Ascending aorta (tissue), 2 donors: ENCODE data around the gene GSTM4. TPM values are rescaled to one million over a fixed set of nuclear protein-coding genes. Genes with fewer than 3 reads are reported as not detected.
A peak's percentile ranks its signal among the peaks of the same experiment; 100 is the strongest.

ENCODE experiments used
- DNase-seq, 2 donors: peaks; one replicate each; pipeline ENCODE4 v3.0.0-alpha.2; 2019; ENCODE audit warnings: low spot score in 2 of 2
- H3K27ac ChIP-seq, 2 donors: fragments of 200-600 bp; sonication (generic); one replicate each; pipeline ENCODE4 v1.5.1; 2016 to 2017; ENCODE audit warnings: mild to moderate bottlenecking in 1 of 2
- H3K27me3 ChIP-seq: fragments of 200-600 bp; sonication (generic); one replicate; pipeline ENCODE4 v1.5.1; 2017
- H3K36me3 ChIP-seq, 2 donors: fragments of 200-600 bp; sonication (generic); one replicate each; pipeline ENCODE4 v1.5.1; 2016
- H3K4me1 ChIP-seq, 2 donors: fragments of 200-600 bp; sonication (generic); one replicate each; pipeline ENCODE4 v1.5.1; 2016 to 2017; ENCODE audit warnings: mild to moderate bottlenecking in 1 of 2
- H3K4me3 ChIP-seq, 2 donors: fragments of 200-600 bp; sonication (generic); one replicate each; pipeline ENCODE4 v1.5.1; 2016 to 2017; ENCODE audit warnings: mild to moderate bottlenecking in 1 of 2
- H3K9me3 ChIP-seq, 2 donors: fragments of 200-600 bp; sonication (generic); one replicate each; pipeline ENCODE4 v1.5.1; 2016
- intact Hi-C: fragments of 100-400 bp; cut with DNase I; formaldehyde crosslinking; loops from one replicate; pipeline ENCODE4 v1.15.1; 2023
- total RNA-seq: library from RNA; depleted of rRNA; stranded (reverse); fragments of >200 nt; gene quantifications from one replicate; pipeline ENCODE4 v1.1.0, GENCODE V29; 2016
- TF ChIP-seq, protein P1 (sequence below), 3 experiments: fragments of 200-600 bp in 2 of 3; fragments of 450-650 bp in 1 of 3; sonication (generic) in 2 of 3; IDR thresholded peaks; one replicate each; pipeline ENCODE4 v1.5.1; 2016 to 2019; ENCODE audit warnings: antibody characterized with exemption in 3 of 3, mild to moderate bottlenecking in 1 of 3, moderate library complexity in 1 of 3

Gene GSTM4
- total RNA-seq, 1 donor from 2014 or later: 27.8 TPM

- TF ChIP-seq, protein P1, sequence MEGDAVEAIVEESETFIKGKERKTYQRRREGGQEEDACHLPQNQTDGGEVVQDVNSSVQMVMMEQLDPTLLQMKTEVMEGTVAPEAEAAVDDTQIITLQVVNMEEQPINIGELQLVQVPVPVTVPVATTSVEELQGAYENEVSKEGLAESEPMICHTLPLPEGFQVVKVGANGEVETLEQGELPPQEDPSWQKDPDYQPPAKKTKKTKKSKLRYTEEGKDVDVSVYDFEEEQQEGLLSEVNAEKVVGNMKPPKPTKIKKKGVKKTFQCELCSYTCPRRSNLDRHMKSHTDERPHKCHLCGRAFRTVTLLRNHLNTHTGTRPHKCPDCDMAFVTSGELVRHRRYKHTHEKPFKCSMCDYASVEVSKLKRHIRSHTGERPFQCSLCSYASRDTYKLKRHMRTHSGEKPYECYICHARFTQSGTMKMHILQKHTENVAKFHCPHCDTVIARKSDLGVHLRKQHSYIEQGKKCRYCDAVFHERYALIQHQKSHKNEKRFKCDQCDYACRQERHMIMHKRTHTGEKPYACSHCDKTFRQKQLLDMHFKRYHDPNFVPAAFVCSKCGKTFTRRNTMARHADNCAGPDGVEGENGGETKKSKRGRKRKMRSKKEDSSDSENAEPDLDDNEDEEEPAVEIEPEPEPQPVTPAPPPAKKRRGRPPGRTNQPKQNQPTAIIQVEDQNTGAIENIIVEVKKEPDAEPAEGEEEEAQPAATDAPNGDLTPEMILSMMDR (IDR thresholded peaks at IDR 0.05): no peak
- H3K27ac ChIP-seq: peak overlapping the region; percentile 84 to 89
- H3K4me1 ChIP-seq: peaks cover 15 to 34% of the 10 kb centered on the region in 2 donors
- no peaks in the 10 kb centered on the region for H3K27me3 ChIP-seq
- H3K9me3 ChIP-seq: no peaks in the 10 kb centered on the region
- H3K36me3 ChIP-seq: no peaks in the 10 kb centered on the region
- intact Hi-C loops: no loop called here
- H3K4me3 ChIP-seq: peak overlapping the region; percentile 50 to 85
- DNase-seq: peak in 1 of 2 donors; percentile 73
Measured at GRCh38 chr1:109620401-109620791, 35.5 kb upstream of the GSTM4 start.

- Histone ChIP-seq H3K9me3 (no peaks in the 10 kb centered on the region), H3K4me1 (peaks cover 15 to 34% of the 10 kb centered on the region in 2 donors), H3K27ac (peak overlapping the region; percentile 84 to 89), H3K36me3 (no peaks in the 10 kb centered on the region), H3K4me3 (peak overlapping the region; percentile 50 to 85), H3K27me3 (no peaks in the 10 kb centered on the region)
- TF ChIP-seq, protein P1 (IDR thresholded peaks at IDR 0.05): no peak
- intact Hi-C loops: loop anchor here (1.0 kb wide), 1 partner anchor 73 kb away; the partner anchor contains the start of gene GNAI3
- DNase-seq: peak; percentile 93 to 99
Measured at GRCh38 chr1:109620841-109621286, 35.0 kb upstream of the GSTM4 start.

GRCh38 chr1:109621379-109622136 lies 34.3 kb upstream of the GSTM4 start:
- peak overlapping the region; percentile 50 to 85 for H3K4me3 ChIP-seq
- no peaks in the 10 kb centered on the region for H3K27me3 ChIP-seq
- peak overlapping the region; percentile 84 to 89 for H3K27ac ChIP-seq
- no peaks in the 10 kb centered on the region for H3K9me3 ChIP-seq
- H3K36me3 ChIP-seq: peaks cover 2 to 7% of the 10 kb centered on the region in 2 donors
- no peak for DNase-seq
- intact Hi-C loops: loop anchor here (1.0 kb wide), 1 partner anchor 73 kb away; the partner anchor contains the start of gene GNAI3
- peaks cover 15 to 34% of the 10 kb centered on the region in 2 donors for H3K4me1 ChIP-seq
- TF ChIP-seq, protein P1 (IDR thresholded peaks at IDR 0.05): no peak

- H3K36me3 ChIP-seq: peaks cover 9 to 14% of the 10 kb centered on the region in 2 donors
- H3K4me3 ChIP-seq: peak overlapping the region in 1 of 2 donors; percentile 85
- no peaks in the 10 kb centered on the region for H3K27me3 ChIP-seq
- peaks cover 15 to 34% of the 10 kb centered on the region in 2 donors for H3K4me1 ChIP-seq
- H3K9me3 ChIP-seq: no peaks in the 10 kb centered on the region
- DNase-seq: no peak
- TF ChIP-seq, protein P1 (IDR thresholded peaks at IDR 0.05): no peak
- H3K27ac ChIP-seq: peak overlapping the region in 1 of 2 donors; percentile 84
- intact Hi-C loops: no loop called here
Measured at GRCh38 chr1:109622137-109622892, 33.6 kb upstream of the GSTM4 start.

DNA sequence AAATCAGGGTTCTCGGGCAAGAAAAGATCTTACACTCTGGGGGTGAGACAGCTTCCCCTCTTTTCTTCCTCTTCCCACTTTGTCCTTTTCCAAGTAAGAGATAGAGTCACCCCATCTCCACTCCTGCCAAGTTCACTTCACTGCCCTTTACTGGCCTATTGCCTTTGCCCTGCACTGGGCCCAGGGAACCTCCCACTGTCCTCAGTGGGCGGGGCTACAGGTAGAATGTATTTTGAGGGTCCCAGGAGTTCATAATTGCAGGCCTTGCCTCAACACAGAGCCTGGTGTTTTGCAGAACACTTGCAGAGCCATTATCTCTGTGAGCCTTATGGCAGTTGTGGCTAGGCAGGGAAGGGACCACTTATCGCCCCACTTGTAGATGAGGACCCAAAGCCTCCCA lies 33.0 kb upstream of the GSTM4 start:
- Histone ChIP-seq H3K4me3 (peak overlapping the region in 1 of 2 donors; percentile 42), H3K36me3 (peaks cover 15 to 20% of the 10 kb centered on the region in 2 donors), H3K9me3 (no peaks in the 10 kb centered on the region), H3K4me1 (peaks cover 15 to 34% of the 10 kb centered on the region in 2 donors), H3K27me3 (no peaks in the 10 kb centered on the region), H3K27ac (peak overlapping the region; percentile 43 to 46)
- no peak for DNase-seq
- TF ChIP-seq, protein P1 (IDR thresholded peaks at IDR 0.05): no peak
- intact Hi-C loops: no loop called here
